GM12801 (cell line): Measurements from ENCODE around the gene CPNE2.

Experiments used
- CTCF ChIP-seq: IDR thresholded peaks from one replicate; pipeline ENCODE4 v1.5.1; 2011; ENCODE audit warnings: control low read depth; ENCODE audit not compliant: insufficient read length; ENCODE audit errors: extremely low read depth

Gene CPNE2

GRCh38 chr16:57133031-57133430 is 40.6 kb downstream of the CPNE2 start:
- TF ChIP-seq CTCF: no peak

- TF ChIP-seq CTCF: no peak
Measured at GRCh38 chr16:57133886-57134285, 41.5 kb downstream of the CPNE2 start.

DNA sequence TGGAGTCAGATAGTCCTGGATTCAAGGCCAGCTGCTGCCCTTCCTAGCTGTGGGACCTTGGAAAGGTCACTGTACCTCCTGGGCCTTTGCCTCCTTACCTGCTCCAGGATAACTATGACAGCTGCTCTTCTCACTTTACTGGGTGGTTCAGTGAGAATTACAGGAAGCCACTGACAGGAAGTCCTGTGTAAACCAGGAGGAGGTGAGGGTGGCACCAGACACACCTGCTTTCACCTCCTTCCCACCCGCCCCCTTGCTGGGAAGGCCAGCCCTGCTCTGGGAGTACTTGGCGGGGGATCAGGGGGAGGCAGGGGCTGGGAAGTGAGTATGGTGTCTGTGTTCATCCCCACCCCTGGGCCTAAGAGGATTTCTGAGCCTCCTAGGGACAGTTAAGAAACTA is 42.6 kb downstream of the CPNE2 start:
- TF ChIP-seq CTCF: no peak

DNA sequence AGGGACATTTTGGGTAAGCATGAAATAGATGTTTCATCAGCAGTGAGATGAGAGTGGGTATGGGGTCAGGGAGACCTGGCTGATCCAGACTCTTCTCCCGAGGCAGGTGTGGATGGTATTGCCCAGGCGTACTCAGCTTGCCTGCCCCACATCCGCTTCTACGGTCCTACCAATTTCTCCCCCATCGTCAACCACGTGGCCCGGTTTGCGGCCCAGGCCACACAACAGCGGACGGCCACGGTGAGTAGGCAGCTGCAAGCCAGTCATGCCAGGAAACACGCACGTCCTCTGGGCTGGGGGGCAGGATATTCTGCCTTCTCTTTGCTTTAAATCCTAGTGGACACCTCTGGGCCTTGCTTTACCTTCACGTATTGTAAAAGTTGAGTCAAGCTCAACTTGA is 44.7 kb downstream of the CPNE2 start:
- TF ChIP-seq CTCF: no peak

DNA sequence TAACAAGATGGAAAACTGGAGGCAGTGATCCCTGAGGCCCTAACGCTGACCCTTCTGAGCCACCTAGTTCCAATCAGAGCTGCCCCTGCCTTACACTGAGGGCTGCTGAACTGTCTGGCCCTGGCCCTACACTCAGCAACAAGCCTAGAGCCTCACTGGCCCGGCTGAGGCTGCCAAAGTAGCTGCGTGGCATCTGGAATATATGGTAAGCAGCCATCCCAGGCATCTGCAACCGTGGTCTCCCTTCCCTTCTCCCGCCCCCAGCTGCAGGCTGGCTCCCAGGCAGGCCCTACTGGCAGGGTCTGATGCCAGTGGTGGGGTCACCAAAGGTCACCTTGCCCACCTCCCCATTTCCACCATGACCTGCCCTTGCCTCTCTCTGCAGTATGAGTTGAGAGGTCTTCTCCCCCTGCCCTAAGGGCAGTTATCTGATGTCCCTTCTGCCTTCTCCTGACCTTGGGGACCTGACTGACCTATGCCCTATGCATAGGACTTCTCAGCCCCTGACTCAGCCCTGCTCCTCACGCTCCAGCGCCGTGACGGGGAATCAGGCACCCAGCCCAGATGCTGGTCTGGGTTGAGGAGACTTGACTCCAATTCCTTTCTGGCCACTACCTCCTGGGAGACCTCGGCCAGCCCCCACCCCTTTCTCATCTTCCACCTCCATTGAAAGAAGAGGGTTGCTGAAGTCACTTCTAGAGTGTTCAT is 45.3 kb downstream of the CPNE2 start:
- TF ChIP-seq CTCF: no peak

GRCh38 chr16:57138281-57138935 is 46.0 kb downstream of the CPNE2 start:
- no peak for TF ChIP-seq CTCF

GRCh38 chr16:57140931-57141668 is 48.7 kb downstream of the CPNE2 start:
- no peak for TF ChIP-seq CTCF
